ENCODE data around the gene AKAP4.

GRCh38 chrX:50206753-50207152 is 5.9 kb upstream of the AKAP4 start:
- TF ChIP-seq CTCF (IDR thresholded peaks at IDR 0.05; ENCODE audit: insufficient read depth, low read length) (no peak), REST (IDR thresholded peaks at IDR 0.05; ENCODE audit: insufficient replicate concordance, low read depth) (no peak)
